B cell (primary cell): ENCODE data around the gene EVC. TPM values are rescaled to one million over a fixed set of nuclear protein-coding genes. Genes with fewer than 3 reads are reported as not detected.

Experiments
- ATAC-seq: fragments of 200-7000 bp; cut with Tn5 transposase; one replicate; pipeline ENCODE4 v1.10.0; 2021; ENCODE audit warnings: low read depth, mild to moderate bottlenecking, moderate number of reproducible peaks, moderate library complexity
- CTCF ChIA-PET: fragments of 350-600 bp; sonication (Branson Sonifier 250); formaldehyde crosslinking; loops from one replicate; lab custom pipeline; 2021; ENCODE audit warnings: antibody characterized with exemption, inconsistent platforms; lab: Charles Lee
- POLR2A ChIA-PET: fragments of 350-600 bp; sonication (Branson Sonifier 250); formaldehyde crosslinking; loops from one replicate; lab custom pipeline; 2021; ENCODE audit warnings: antibody characterized with exemption; lab: Charles Lee
- DNase-seq: peaks from one replicate; pipeline ENCODE4 v3.0.0; 2013
- H2AFZ ChIP-seq: 2 replicates; pipeline ENCODE4 v1.6.1; 2012; ENCODE audit warnings: mild to moderate bottlenecking, low read depth, low read length; ENCODE audit not compliant: insufficient read depth, poor library complexity, severe bottlenecking
- H3K27ac ChIP-seq, 2 donors: 1 replicate in 1 of 2; 2 replicates in 1 of 2; pipeline ENCODE4 v1.5.1; 2012 to 2013; ENCODE audit warnings: low read length in 2 of 2, mild to moderate bottlenecking in 2 of 2, moderate library complexity in 1 of 2
- H3K27me3 ChIP-seq, 4 experiments: fragments of 200-600 bp in 1 of 4; sonication (generic) in 1 of 4; replicated peaks in 1 of 4; 1 replicate in 2 of 4; 2 replicates in 2 of 4; pipeline versions ENCODE4 v1.6.1 to v1.7.0; 2013 to 2016; ENCODE audit warnings: low read length in 3 of 4, mild to moderate bottlenecking in 2 of 4, mixed read lengths in 1 of 4, moderate library complexity in 1 of 4; ENCODE audit not compliant: insufficient read depth in 4 of 4, control insufficient read depth in 3 of 4; ENCODE audit errors: control extremely low read depth in 1 of 4
- H3K36me3 ChIP-seq, 2 experiments: replicated peaks in 1 of 2; 1 replicate in 1 of 2; 2 replicates in 1 of 2; pipeline versions ENCODE4 v1.6.1 to v1.7.1; 2013; ENCODE audit warnings: low read length in 1 of 2; ENCODE audit not compliant: insufficient read depth in 2 of 2, control insufficient read depth in 1 of 2; ENCODE audit errors: control extremely low read depth in 1 of 2, extremely low read depth in 1 of 2
- H3K4me1 ChIP-seq, 2 donors: fragments of 200-600 bp in 1 of 2; sonication (generic) in 1 of 2; 1 replicate in 1 of 2; 2 replicates in 1 of 2; pipeline versions ENCODE4 v1.5.1 to v1.6.1; 2013 to 2017; ENCODE audit warnings: low read length in 2 of 2; ENCODE audit not compliant: control insufficient read depth in 2 of 2, insufficient read depth in 2 of 2
- H3K4me2 ChIP-seq: replicated peaks from 2 replicates; pipeline ENCODE3; 2012; ENCODE audit warnings: mild to moderate bottlenecking, low read depth, low read length; ENCODE audit not compliant: poor library complexity, severe bottlenecking
- H3K4me3 ChIP-seq, 5 experiments: fragments of 200-600 bp in 1 of 5; sonication (generic) in 1 of 5; 1 replicate in 3 of 5; 2 replicates in 2 of 5; pipeline versions ENCODE4 v1.5.1 to v1.7.0; 2011 to 2016; ENCODE audit warnings: low read length in 4 of 5, mild to moderate bottlenecking in 4 of 5, low read depth in 2 of 5, control low read depth in 1 of 5, moderate library complexity in 1 of 5; ENCODE audit not compliant: insufficient read depth in 1 of 5; ENCODE audit errors: control extremely low read depth in 1 of 5, extremely low read depth in 1 of 5
- H3K79me2 ChIP-seq: fragments of 200-600 bp; sonication (generic); one replicate; pipeline ENCODE4 v1.6.0; 2016; ENCODE audit warnings: low read length; ENCODE audit not compliant: control insufficient read depth, insufficient read depth
- H3K9ac ChIP-seq: fragments of 200-600 bp; sonication (generic); 2 replicates; pipeline ENCODE4 v1.6.1; 2017; ENCODE audit warnings: mild to moderate bottlenecking, low read length, moderate library complexity
- H3K9me3 ChIP-seq, 3 donors: one replicate each; pipeline versions ENCODE4 v1.6.1 to v1.7.1; 2013; ENCODE audit warnings: low read length in 2 of 3; ENCODE audit not compliant: control insufficient read depth in 2 of 3, insufficient read depth in 1 of 3; ENCODE audit errors: control extremely low read depth in 1 of 3
- H4K20me1 ChIP-seq: 2 replicates; pipeline ENCODE4 v1.6.0; 2012; ENCODE audit warnings: mild to moderate bottlenecking, low read length; ENCODE audit not compliant: insufficient read depth, control insufficient read depth, poor library complexity, severe bottlenecking
- H3K27ac Mint-ChIP-seq: one replicate; pipeline ENCODE4 v1.8.0; 2021; ENCODE audit warnings: mixed read lengths
- H3K27me3 Mint-ChIP-seq: one replicate; pipeline ENCODE4 v1.8.0; 2021; ENCODE audit warnings: mixed read lengths
- H3K4me1 Mint-ChIP-seq: one replicate; pipeline ENCODE4 v1.8.0; 2021; ENCODE audit warnings: mixed read lengths
- H3K4me3 Mint-ChIP-seq: one replicate; pipeline ENCODE4 v1.8.0; 2021; ENCODE audit warnings: mixed read lengths
- H3K9me3 Mint-ChIP-seq: one replicate; pipeline ENCODE4 v1.8.0; 2022; ENCODE audit warnings: mixed read lengths; ENCODE audit not compliant: insufficient read depth
- EZH2 ChIP-seq: IDR thresholded peaks from 2 replicates; pipeline ENCODE4 v1.6.1; 2012; ENCODE audit warnings: borderline replicate concordance, low read depth, mild to moderate bottlenecking, moderate library complexity, low read length; ENCODE audit not compliant: insufficient read depth, poor library complexity, severe bottlenecking
- WGBS: methylation state at CpG from one replicate; pipeline ENCODE4 v1.1.5; 2013; ENCODE audit warnings: missing lambda C conversion rate; ENCODE audit not compliant: insufficient coverage; 5-methylcytosine and 5-hydroxymethylcytosine counted together
- intact Hi-C: fragments of 100-400 bp; cut with micrococcal nuclease; formaldehyde crosslinking; loops from one replicate; pipeline ENCODE4 v1.10.0; 2022
- polyA plus RNA-seq: library from polyadenylated mRNA; depleted of rRNA; stranded (reverse); fragments of >200 nt; gene quantifications from 2 replicates; pipeline ENCODE4 v1.2.3, GENCODE V29; 2012
- total RNA-seq, 2 donors: library from RNA; stranded (reverse); fragments of 120-200 nt in 1 of 2; gene quantifications; 1 replicate in 1 of 2; 2 replicates in 1 of 2; pipeline versions ENCODE4 v1.2.3 to v1.2.4, GENCODE V29; 2013 to 2022
- TF ChIP-seq, protein P1 (sequence below): fragments of 200-600 bp; IDR thresholded peaks from one replicate; pipeline ENCODE4 v1.8.0; 2022; ENCODE audit warnings: antibody characterized with exemption, mild to moderate bottlenecking

Gene EVC
- total and polyA plus RNA-seq, 2 donors (not counting 1 experiment from before 2014, with no cell fraction given): 1.5 TPM; not detected in 1

DNA sequence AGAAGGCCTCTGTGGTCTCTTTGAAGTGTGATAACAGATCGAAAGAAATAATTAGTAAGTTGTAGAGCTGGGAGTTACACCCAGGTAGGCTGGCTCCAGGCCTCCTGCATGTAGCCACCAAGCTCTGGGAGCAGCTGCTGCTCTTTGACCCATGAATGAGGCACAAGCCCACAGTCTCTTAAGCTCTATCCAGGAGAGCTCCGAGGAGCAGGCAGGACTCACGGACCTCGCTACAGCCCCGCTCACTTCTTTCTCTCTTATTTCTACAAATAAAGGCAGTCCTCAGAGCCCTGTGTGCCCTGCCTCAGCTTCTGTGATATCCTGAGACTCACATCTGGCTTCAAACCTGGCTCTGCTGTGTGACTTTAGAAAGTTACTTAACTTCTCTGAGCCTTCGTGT, 86.9 kb downstream of the EVC start:
- H3K27ac ChIP-seq: no peak overlapping the region
- no peaks in the 10 kb centered on the region for H3K27me3 Mint-ChIP-seq
- H3K9me3 Mint-ChIP-seq: no peaks in the 10 kb centered on the region
- DNase-seq (no peak), ATAC-seq (no peak)
- H3K4me3 Mint-ChIP-seq: no peak overlapping the region
- no peaks in the 10 kb centered on the region for H3K4me1 Mint-ChIP-seq
- ChIA-PET POLR2A (no interaction called here), CTCF (no interaction called here)
- no peaks in the 10 kb centered on the region for H3K27me3 ChIP-seq
- TF ChIP-seq EZH2: no peak
- TF ChIP-seq, protein P1, sequence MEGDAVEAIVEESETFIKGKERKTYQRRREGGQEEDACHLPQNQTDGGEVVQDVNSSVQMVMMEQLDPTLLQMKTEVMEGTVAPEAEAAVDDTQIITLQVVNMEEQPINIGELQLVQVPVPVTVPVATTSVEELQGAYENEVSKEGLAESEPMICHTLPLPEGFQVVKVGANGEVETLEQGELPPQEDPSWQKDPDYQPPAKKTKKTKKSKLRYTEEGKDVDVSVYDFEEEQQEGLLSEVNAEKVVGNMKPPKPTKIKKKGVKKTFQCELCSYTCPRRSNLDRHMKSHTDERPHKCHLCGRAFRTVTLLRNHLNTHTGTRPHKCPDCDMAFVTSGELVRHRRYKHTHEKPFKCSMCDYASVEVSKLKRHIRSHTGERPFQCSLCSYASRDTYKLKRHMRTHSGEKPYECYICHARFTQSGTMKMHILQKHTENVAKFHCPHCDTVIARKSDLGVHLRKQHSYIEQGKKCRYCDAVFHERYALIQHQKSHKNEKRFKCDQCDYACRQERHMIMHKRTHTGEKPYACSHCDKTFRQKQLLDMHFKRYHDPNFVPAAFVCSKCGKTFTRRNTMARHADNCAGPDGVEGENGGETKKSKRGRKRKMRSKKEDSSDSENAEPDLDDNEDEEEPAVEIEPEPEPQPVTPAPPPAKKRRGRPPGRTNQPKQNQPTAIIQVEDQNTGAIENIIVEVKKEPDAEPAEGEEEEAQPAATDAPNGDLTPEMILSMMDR: no peak
- H4K20me1 ChIP-seq: no peaks in the 10 kb centered on the region
- no peak overlapping the region for H3K27ac Mint-ChIP-seq
- H3K4me3 ChIP-seq: no peak overlapping the region
- H3K4me1 ChIP-seq: no peaks in the 10 kb centered on the region
- no peak overlapping the region for H3K4me2 ChIP-seq
- no peak overlapping the region for H2AFZ ChIP-seq
- peaks cover 0 to 9% (median 0%) of the 10 kb centered on the region in 3 donors for H3K9me3 ChIP-seq
- intact Hi-C loops: no loop called here
- WGBS: 96% methylated on average over 6 of the region's 6 CpGs
- no peaks in the 10 kb centered on the region for H3K36me3 ChIP-seq
- H3K9ac ChIP-seq: no peak overlapping the region
- no peaks in the 10 kb centered on the region for H3K79me2 ChIP-seq

DNA sequence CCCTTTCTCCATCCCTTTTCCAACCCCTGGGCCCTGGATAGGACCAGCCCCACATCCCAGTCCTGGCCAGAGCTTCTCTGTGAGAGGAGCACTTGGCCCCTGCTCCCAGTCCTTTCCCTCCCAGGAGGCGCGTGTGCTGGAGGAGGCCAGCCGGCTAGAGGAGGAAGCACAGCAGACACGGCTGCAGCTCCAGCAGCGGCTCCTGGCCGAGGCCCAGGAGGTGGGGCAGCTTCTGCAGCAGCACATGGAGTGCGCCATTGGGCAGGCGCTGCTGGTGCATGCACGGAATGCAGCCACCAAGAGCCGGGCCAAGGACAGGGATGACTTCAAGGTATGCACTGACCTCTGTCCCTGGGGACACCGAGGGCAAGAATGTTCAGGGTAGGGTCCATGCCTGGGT, 87.5 kb downstream of the EVC start:
- 94% methylated on average over 11 of the region's 11 CpGs for WGBS

More for the DNA sequence above, 87.5 kb downstream of the EVC start:
- Histone ChIP-seq H4K20me1 (no peaks in the 10 kb centered on the region), H3K27me3 (no peaks in the 10 kb centered on the region), H3K36me3 (no peaks in the 10 kb centered on the region), H3K27ac (no peak overlapping the region), H3K9ac (no peak overlapping the region), H3K9me3 (peaks cover 0 to 9% (median 0%) of the 10 kb centered on the region in 3 donors), H3K4me2 (no peak overlapping the region), H2AFZ (no peak overlapping the region), H3K4me3 (no peak overlapping the region), H3K79me2 (no peaks in the 10 kb centered on the region), H3K4me1 (no peaks in the 10 kb centered on the region)
- POLR2A ChIA-PET: no interaction called here
- CTCF ChIA-PET: no interaction called here
- no peak for DNase-seq
- Mint-ChIP-seq H3K4me3 (no peak overlapping the region), H3K4me1 (no peaks in the 10 kb centered on the region), H3K27me3 (no peaks in the 10 kb centered on the region), H3K27ac (no peak overlapping the region), H3K9me3 (no peaks in the 10 kb centered on the region)
- intact Hi-C loops: no loop called here
- ATAC-seq: no peak
- TF ChIP-seq EZH2: no peak
- TF ChIP-seq, protein P1: no peak
